HCT116 (cell line): ENCODE measurements around the gene CCDC89. TPM values are rescaled to one million over a fixed set of nuclear protein-coding genes. Genes with fewer than 3 reads are reported as not detected.
"Not testable (repeated sequence)": the region's sequence is repeated elsewhere in the genome, so short reads cannot be mapped to it uniquely, and the experiment has no call there.

Experiments
- ATAC-seq: fragments of 200-7000 bp; cut with Tn5 transposase; 2 replicates; pipeline ENCODE4 v1.9.1; 2020; ENCODE audit warnings: mild to moderate bottlenecking, moderate library complexity
- BruUV-seq: library from RNA; stranded (reverse); fragments of 400-500 nt; replicated peaks from 2 replicates; lab custom pipeline; 2021; lab: Mats Ljungman, UMichigan
- CTCF ChIA-PET: fragments of 300-600 bp; sonication (Branson Sonifier 250); formaldehyde crosslinking; loops from one replicate; lab custom pipeline; 2021; ENCODE audit warnings: antibody characterized with exemption; lab: Charles Lee
- POLR2A ChIA-PET: fragments of 300-600, 350-600 bp; sonication (Branson Sonifier 250); formaldehyde crosslinking; loops from one replicate; lab custom pipeline; 2021; ENCODE audit warnings: antibody characterized with exemption; lab: Charles Lee
- RAD21 ChIA-PET, 2 experiments: fragments of 300-600 bp; sonication (Branson Sonifier 250); formaldehyde crosslinking; loops; one replicate each; lab custom pipeline; 2023; ENCODE audit warnings: low total read pairs in 2 of 2; ENCODE audit not compliant: uncharacterized antibody in 2 of 2, unreplicated experiment in 2 of 2, low non-redundant PET in 1 of 2; lab: Charles Lee
- DNase-seq: peaks from one replicate; pipeline ENCODE4 v3.0.0-alpha.2; 2010; ENCODE audit warnings: low read depth, low spot score
- H2AFZ ChIP-seq: fragments of 200-600 bp; shearing (Covaris generic), sonication (generic); 2 replicates; pipeline ENCODE4 v1.6.1; 2017; ENCODE audit warnings: low read depth, mixed run types, mixed read lengths, antibody characterized with exemption, low read length; ENCODE audit not compliant: poor library complexity, severe bottlenecking
- H3K27ac ChIP-seq: 2 replicates; pipeline ENCODE4 v1.5.1; 2012; ENCODE audit warnings: low read depth, low read length
- H3K27me3 ChIP-seq: fragments of 200-600 bp; sonication (generic); 2 replicates; pipeline ENCODE4 v1.6.1; 2016; ENCODE audit warnings: mixed run types, low read length, mixed read lengths; ENCODE audit not compliant: insufficient read depth
- H3K36me3 ChIP-seq, 2 experiments: fragments of 200-500 bp in 1 of 2; fragments of 200-600 bp in 1 of 2; sonication (Bioruptor generic) in 1 of 2; sonication (generic) in 1 of 2; 2 replicates each; pipeline versions ENCODE4 v1.5.1 to v1.6.1; 2014 to 2016; ENCODE audit warnings: low read length in 2 of 2, inconsistent platforms in 1 of 2, mixed read lengths in 1 of 2, mixed run types in 1 of 2; ENCODE audit not compliant: insufficient read depth in 2 of 2, control insufficient read depth in 1 of 2
- H3K4me1 ChIP-seq, 2 experiments: fragments of 200-600 bp in 1 of 2; sonication (generic) in 1 of 2; 2 replicates each; pipeline versions ENCODE4 v1.5.1 to v1.6.1; 2012 to 2017; ENCODE audit warnings: low read length in 2 of 2, inconsistent platforms in 1 of 2, mild to moderate bottlenecking in 1 of 2, mixed read lengths in 1 of 2, mixed run types in 1 of 2, moderate library complexity in 1 of 2; ENCODE audit not compliant: insufficient read depth in 2 of 2, control insufficient read depth in 1 of 2
- H3K4me2 ChIP-seq: fragments of 200-600 bp; sonication (generic); 2 replicates; pipeline ENCODE4 v1.6.1; 2017; ENCODE audit warnings: mixed run types, low read length, mixed read lengths
- H3K4me3 ChIP-seq, 2 experiments: fragments of 200-600 bp in 1 of 2; sonication (generic) in 1 of 2; replicated peaks in 1 of 2; 2 replicates each; pipeline ENCODE4 v1.5.1; 2011 to 2016; ENCODE audit warnings: low read length in 2 of 2, control low read depth in 1 of 2, low read depth in 1 of 2, mild to moderate bottlenecking in 1 of 2, mixed read lengths in 1 of 2, mixed run types in 1 of 2
- H3K79me2 ChIP-seq: fragments of 200-600 bp; sonication (generic); 2 replicates; pipeline ENCODE4 v1.6.1; 2017; ENCODE audit warnings: mild to moderate bottlenecking, mixed run types, low read length, moderate library complexity, mixed read lengths; ENCODE audit not compliant: insufficient read depth
- H3K9ac ChIP-seq: fragments of 200-600 bp; sonication (generic); 2 replicates; pipeline ENCODE4 v1.6.1; 2016; ENCODE audit warnings: low read length, mixed read lengths
- H3K9me2 ChIP-seq: fragments of 200-600 bp; sonication (generic), shearing (Covaris generic); 2 replicates; pipeline ENCODE4 v1.6.1; 2017; ENCODE audit warnings: mixed run types, mild to moderate bottlenecking, moderate library complexity; ENCODE audit not compliant: insufficient read depth
- H3K9me3 ChIP-seq, 2 experiments: fragments of 200-500 bp in 1 of 2; fragments of 200-600 bp in 1 of 2; sonication (Bioruptor generic) in 1 of 2; sonication (generic) in 1 of 2; 2 replicates each; pipeline ENCODE4 v1.6.1; 2014 to 2017; ENCODE audit warnings: low read length in 2 of 2, mixed read lengths in 2 of 2, inconsistent platforms in 1 of 2, low read depth in 1 of 2, mild to moderate bottlenecking in 1 of 2, mixed run types in 1 of 2, moderate library complexity in 1 of 2; ENCODE audit not compliant: control insufficient read depth in 1 of 2, insufficient read depth in 1 of 2
- H4K20me1 ChIP-seq: fragments of 200-600 bp; sonication (generic), shearing (Covaris generic); 2 replicates; pipeline ENCODE4 v1.6.1; 2017; ENCODE audit warnings: mixed run types, mild to moderate bottlenecking, moderate library complexity; ENCODE audit not compliant: insufficient read depth
- ATF3 ChIP-seq: IDR thresholded peaks from 2 replicates; pipeline ENCODE4 v1.6.1; 2012
- CBX3 ChIP-seq: IDR thresholded peaks from 2 replicates; pipeline ENCODE4 v1.6.1; 2012; ENCODE audit warnings: low read depth
- CEBPB ChIP-seq: IDR thresholded peaks from 2 replicates; pipeline ENCODE4 v1.6.1; 2012; ENCODE audit warnings: low read depth
- CTCF ChIP-seq, 3 experiments: fragments of 200-600 bp in 1 of 3; sonication (generic) in 1 of 3; IDR thresholded peaks in 2 of 3; conservative IDR thresholded peaks in 1 of 3; 2 replicates each; pipeline ENCODE4 v1.5.1; 2012 to 2017; ENCODE audit warnings: low read depth in 2 of 3, low read length in 2 of 3, antibody characterized with exemption in 1 of 3, borderline replicate concordance in 1 of 3, control low read depth in 1 of 3, mild to moderate bottlenecking in 1 of 3, mixed read lengths in 1 of 3, mixed run types in 1 of 3, moderate library complexity in 1 of 3; ENCODE audit not compliant: insufficient read depth in 1 of 3
- EZH2 ChIP-seq: fragments of 200-600 bp; sonication (generic); IDR thresholded peaks from 2 replicates; pipeline ENCODE4 v1.6.1; 2017; ENCODE audit warnings: antibody characterized with exemption, mixed run types
- EZH2phosphoT487 ChIP-seq: fragments of 200-600 bp; IDR thresholded peaks from 2 replicates; pipeline ENCODE4 v1.6.1; 2018; ENCODE audit warnings: antibody characterized with exemption, borderline replicate concordance
- MAX ChIP-seq: IDR thresholded peaks from 2 replicates; pipeline ENCODE4 v1.6.1; 2012
- POLR2AphosphoS5 ChIP-seq: IDR thresholded peaks from 2 replicates; pipeline ENCODE4 v1.6.1; 2011; ENCODE audit warnings: mild to moderate bottlenecking, low read depth, low read length, moderate library complexity
- REST ChIP-seq: IDR thresholded peaks from 2 replicates; pipeline ENCODE4 v1.6.1; 2012; ENCODE audit warnings: low read depth
- SP1 ChIP-seq: IDR thresholded peaks from 2 replicates; pipeline ENCODE4 v1.6.1; 2012; ENCODE audit warnings: low read depth
- YY1 ChIP-seq: IDR thresholded peaks from 2 replicates; pipeline ENCODE4 v1.6.1; 2011; ENCODE audit warnings: low read length, low read depth, moderate library complexity, mild to moderate bottlenecking; ENCODE audit not compliant: insufficient replicate concordance; ENCODE audit errors: extremely low read depth
- intact Hi-C: fragments of 100-400 bp; cut with micrococcal nuclease; formaldehyde crosslinking; loops from 2 replicates; pipeline ENCODE4 v1.10.0; 2022
- total RNA-seq: library from RNA; stranded (reverse); gene quantifications from one replicate; pipeline ENCODE4 v1.2.1, GENCODE V29; 2021; ENCODE audit not compliant: unreplicated experiment

The CCDC89 gene
- total RNA-seq, 1 experiment from 2014 or later: 0.22 TPM

- Histone ChIP-seq H2AFZ (no peak overlapping the region), H3K79me2 (no peaks in the 10 kb centered on the region), H3K9ac (no peak overlapping the region), H3K36me3 (no peaks in the 10 kb centered on the region), H3K4me1 (no peaks in the 10 kb centered on the region), H3K9me2 (no peaks in the 10 kb centered on the region)
- BruUV-seq: no TSS peak
- intact Hi-C loops: no loop called here
- ChIA-PET RAD21 (no interaction called here), CTCF (no interaction called here)
- ATAC-seq: no peak
- no peak for TF ChIP-seq POLR2AphosphoS5
- TF ChIP-seq MAX: no peak
- no peak for TF ChIP-seq YY1
- no peak for TF ChIP-seq EZH2
- no peak for TF ChIP-seq EZH2phosphoT487
- TF ChIP-seq SP1: no peak
- TF ChIP-seq ATF3: no peak
- TF ChIP-seq REST: no peak
- TF ChIP-seq CTCF (IDR thresholded peaks at IDR 0.05 in 2 of 3, conservative IDR thresholded peaks at IDR 0.05 in 1 of 3; ENCODE audit: borderline replicate concordance in 1 of 3, insufficient read depth in 1 of 3, low read depth in 2 of 3, low read length in 2 of 3): no peak
- TF ChIP-seq CBX3: no peak
- no peak for TF ChIP-seq CEBPB
- TF ChIP-seq, all 23 proteins: peak for 0
- H3K9me3 ChIP-seq: no peaks in the 10 kb centered on the region
- no peak overlapping the region for H3K4me2 ChIP-seq
- no peak for DNase-seq
- H3K27me3 ChIP-seq: no peaks in the 10 kb centered on the region
- H3K27ac ChIP-seq: no peak overlapping the region
- no peak overlapping the region for H3K4me3 ChIP-seq
- POLR2A ChIA-PET: no interaction called here
- H4K20me1 ChIP-seq: no peaks in the 10 kb centered on the region
Observed at GRCh38 chr11:85672105-85672902, 13.7 kb downstream of the CCDC89 start.

GRCh38 chr11:85670949-85671663, 14.9 kb downstream of the CCDC89 start:
- H3K4me3 ChIP-seq, DNase-seq, POLR2A ChIA-PET, H3K27me3 ChIP-seq, H3K36me3 ChIP-seq, H3K79me2 ChIP-seq, ATAC-seq, H2AFZ ChIP-seq, intact Hi-C loops, H4K20me1 ChIP-seq, H3K27ac ChIP-seq, H3K4me2 ChIP-seq, BruUV-seq, H3K9me3 ChIP-seq, H3K9ac ChIP-seq, H3K9me2 ChIP-seq, CTCF ChIA-PET, H3K4me1 ChIP-seq, RAD21 ChIA-PET: not testable (repeated sequence)
